Stimulated activated naive CD4-positive, alpha-beta T cell (primary cell): ENCODE data around the gene SV2A.
"Not testable (repeated sequence)": the region's sequence is repeated elsewhere in the genome, so short reads cannot be mapped to it uniquely, and the experiment has no call there.

Experiments
- DNase-seq, 6 experiments: peaks; one replicate each; lab custom pipeline; 2025; lab: John Stamatoyannopoulos, UW

SV2A gene

DNA sequence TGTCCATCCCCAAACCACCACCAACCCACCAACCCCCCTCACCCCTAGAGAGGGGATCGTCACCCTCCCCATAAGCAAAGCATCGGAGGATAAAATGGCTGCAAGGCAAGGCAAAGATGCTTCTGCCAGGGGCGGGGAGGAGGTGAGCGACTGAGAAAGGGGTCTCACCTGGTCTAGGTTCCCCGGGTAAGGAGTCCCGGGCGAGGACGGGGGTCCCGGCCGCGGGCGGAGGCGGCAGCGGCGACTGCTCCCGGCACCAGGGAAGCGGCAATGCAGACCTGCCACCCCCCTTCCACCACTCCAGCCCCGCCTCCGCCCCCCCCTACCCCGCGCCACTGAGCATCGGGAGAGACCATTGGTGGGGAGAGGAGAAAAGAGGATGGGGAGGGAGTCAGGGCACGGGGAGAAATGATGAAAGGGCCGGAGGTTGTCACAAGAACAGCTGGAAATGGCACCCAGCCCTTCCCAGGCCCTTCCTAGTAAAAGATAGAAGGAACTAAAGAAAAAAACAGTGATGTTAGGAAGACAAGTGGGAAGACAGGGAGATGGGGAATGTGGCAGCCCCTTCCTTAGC, at the start of gene SV2A:
SV2A (minus strand) TSS at position 274 of the 574 bp plus-strand sequence. CDS start 4,004 bp downstream, outside the sequence.
- peak; percentile 7 to 54 (median 44) for DNase-seq

- DNase-seq: no peak
Measured at GRCh38 chr1:149967041-149967440, 49.4 kb upstream of the SV2A start.

DNA sequence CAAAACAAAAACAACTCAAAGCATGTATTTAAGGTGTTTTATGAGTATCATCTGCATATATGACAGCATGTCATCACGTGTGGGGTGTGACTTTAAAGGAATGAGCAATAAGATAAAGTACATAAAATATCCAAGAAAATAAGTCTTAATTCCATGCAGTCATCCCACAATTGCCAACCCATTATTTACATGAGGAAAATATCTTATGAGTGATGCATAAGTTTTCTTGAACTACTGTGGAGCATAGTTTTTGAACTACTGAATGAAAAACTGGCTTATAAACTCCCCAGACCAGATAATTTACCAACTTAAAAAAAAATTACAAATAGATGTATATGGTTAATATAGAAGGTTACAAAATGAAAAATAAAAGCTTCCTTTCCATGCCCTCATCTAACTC, 48.8 kb upstream of the SV2A start:
- no peak for DNase-seq

DNA sequence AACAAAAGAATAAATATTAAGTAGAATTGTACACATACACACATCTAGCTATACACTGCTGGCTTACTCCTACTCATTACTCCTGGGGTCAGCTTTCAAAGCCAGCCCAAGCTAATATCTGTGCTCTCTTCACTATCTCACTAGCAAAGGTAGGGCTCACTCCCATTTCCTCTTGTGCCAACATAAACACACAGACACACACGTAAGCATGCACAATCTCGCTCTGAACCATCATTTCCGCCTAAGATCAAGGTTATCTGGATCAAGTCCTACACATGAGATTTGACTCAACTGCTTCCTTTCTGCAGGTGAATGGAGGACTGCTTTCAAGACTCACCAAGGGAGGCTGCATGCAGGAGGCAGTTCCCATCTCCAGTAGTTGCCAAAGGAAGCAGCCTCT, 47.8 kb upstream of the SV2A start:
- peak in 3 of 6 experiments; percentile 2 to 9 (median 6) for DNase-seq

- no peak for DNase-seq
Measured at GRCh38 chr1:149963358-149963757, 45.7 kb upstream of the SV2A start.

- DNase-seq: no peak
Measured at GRCh38 chr1:149962736-149963135, 45.1 kb upstream of the SV2A start.

- DNase-seq: peak in 5 of 6 experiments; percentile 3 to 67 (median 33)
Measured at GRCh38 chr1:149962039-149962647, 44.5 kb upstream of the SV2A start.

GRCh38 chr1:149957548-149957947, 39.9 kb upstream of the SV2A start:
- DNase-seq: not testable (repeated sequence)

DNA sequence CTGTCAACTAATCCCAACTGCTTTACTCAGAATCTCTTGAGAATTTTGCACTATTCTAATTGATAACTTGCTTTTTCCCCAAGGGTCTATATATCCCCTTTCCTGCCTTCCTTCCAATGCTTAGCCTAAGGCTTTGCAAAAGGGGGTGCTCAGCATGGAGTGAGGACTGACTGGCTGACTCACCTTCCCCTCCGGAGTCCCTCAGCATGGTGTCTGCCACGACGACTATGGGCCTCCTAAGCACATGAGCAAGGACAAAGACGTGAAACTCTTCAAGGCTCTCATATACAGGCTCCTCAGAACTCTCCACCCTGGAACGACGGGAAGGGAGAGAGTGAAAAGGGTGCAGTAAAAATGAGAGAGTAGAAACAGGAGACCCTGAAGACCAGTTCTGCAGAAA, 32.3 kb upstream of the SV2A start:
- DNase-seq: no peak

DNA sequence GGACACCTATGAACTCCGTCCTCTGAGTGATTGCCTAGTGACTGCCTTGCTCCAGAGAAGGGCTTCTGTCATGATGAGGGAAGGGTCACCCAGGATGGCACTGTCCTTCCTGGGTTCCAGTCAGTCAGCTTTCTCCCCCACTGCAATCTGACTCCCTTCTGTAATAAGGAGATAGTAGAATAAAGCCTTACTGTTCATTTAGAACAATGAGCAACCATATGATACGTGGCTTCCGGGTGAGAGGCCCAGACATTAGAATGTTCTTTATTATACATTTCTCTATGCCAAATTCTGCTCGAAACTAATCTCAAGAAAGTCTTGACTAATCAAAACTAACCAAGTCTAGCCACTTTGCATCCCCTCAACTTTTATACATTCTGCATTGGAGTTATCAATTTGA, 27.6 kb upstream of the SV2A start:
- no peak for DNase-seq

DNA sequence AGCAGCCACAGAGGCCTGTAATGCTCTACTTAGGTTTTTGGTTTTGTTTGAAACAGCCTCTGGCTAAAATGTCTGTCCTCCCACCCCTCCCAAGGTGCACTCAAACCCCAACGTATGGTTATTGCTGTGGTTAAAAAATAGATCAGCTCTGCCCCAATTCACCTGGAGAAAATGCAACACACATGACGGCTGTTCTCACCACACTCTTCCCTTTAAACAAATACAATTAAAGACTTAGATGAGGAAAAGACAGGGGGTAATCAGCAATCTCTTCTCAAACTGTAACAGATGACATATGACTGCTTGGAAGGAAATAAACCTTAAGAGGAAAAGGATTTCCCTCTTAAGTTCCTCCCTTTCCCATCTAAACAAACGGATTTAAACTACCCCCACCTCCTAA, 25.2 kb upstream of the SV2A start:
- no peak for DNase-seq

DNA sequence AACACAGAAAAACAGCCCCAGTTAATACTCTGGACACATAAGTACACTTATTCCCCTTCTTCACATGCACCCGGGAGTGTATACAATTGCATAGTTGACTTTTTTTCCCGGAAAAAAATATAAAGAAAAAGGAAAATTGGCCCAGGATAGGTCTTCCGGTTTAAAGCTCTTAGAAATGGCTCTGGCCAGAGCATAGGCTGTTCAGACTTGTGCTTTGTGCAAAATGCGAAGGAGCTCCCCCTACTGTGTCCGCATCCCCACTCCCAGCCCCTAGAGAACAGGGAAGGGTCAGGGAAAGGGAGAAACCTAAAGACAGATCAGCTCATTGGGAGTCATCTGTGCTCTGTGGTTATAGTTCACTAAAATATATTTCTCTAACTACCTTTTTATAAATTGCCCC, 24.6 kb upstream of the SV2A start:
- DNase-seq: no peak

DNA sequence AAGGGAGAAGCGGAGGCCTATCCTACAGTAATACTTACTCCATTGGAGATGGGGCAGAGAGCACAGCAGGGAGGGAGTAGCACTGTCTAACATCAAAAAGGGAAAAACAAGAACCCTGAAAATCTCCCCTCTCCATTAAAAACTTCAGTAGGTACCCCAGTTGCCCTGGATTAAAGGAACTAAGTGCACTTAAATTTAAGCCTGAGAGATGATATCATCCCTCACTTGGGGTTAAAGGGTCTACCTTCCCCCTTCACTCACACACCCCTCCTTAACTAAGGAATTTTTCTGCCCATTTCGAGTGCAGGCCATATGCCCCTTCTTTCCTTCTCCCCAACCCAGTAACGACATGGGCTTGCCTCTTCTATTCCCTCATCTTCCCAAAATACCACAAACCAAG, 22.8 kb upstream of the SV2A start:
- no peak for DNase-seq

DNA sequence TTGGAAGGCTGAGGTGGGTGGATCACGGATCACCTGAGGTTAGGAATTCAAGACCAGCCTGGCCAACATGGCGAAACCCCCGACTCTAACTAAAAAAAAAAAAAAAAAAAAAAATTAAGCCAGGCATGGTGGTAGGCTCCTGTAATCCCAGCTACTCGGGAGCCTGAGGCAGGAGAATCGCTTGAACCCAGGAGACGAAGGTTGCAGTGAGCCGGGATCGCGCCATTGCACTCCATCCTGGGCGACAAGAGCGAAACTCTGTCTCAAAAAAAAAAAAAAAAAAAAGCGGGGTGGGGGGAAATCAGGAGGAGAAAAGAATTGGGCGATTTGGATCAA, 21.0 kb upstream of the SV2A start:
- DNase-seq: not testable (repeated sequence)

DNA sequence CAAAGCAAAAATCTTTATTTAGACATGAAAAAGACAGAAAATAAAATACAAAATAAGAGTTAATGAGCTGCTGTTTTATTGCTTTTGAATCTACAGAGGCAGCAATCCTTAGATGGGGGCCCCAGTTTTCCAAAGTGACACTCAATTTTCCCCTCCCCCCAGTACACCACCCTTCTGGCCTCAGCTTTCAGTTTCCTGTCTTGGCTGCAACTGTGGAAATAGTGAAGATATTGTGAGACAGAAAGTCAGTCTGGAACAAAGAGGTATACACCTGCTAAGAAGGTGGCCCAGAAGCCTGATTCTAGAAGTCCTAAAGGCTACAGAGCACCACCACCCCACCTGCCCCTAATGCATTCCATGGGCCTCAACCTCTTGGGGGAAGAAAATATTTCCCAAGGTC, 20.1 kb upstream of the SV2A start:
- DNase-seq: no peak

- no peak for DNase-seq
Measured at GRCh38 chr1:149936992-149937705, 19.5 kb upstream of the SV2A start.

DNA sequence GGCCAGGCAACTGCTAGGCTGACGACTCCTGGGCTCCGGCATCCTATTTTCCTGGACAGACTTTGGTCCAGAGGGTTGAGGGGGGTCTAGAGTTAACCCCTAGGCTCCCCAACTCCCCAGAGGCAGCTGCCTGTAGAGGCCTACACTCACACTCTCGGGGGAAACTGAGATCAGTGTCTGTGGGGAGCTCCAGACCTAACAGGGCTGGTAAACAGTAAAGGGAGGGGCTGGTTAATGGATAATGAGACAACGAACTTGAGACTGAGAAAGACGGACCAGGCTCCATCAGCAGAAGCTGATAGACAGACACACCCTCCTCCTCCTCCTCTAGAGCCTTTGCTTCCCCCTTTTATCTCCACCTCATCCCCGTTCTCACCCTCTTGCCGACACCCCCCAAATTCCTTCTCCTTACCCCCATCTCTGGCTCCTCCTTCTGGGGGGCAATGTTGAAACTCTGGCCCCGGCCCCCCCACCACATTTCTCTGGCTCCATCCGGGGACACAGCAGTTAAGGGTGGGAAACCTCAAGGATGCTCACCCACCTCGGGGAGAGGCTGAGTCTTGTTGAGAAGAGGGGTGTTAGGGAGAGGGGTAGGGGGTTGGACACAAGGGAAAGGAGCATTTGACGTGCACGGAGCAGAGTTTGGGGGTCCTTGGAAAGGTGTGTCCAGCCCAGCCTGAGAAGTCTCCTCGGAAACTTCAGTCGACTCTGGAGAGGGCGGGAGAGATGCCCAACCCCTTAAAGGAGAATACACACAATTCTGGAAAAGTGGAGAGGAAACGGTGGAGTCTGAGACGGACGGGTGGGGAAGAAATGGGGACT, 18.7 kb upstream of the SV2A start, which contains the start of gene MTMR11:
MTMR11 (minus strand) TSS at position 710 of the 822 bp plus-strand sequence; CDS start at position 478, 232 bp downstream.
- DNase-seq: no peak

- no peak for DNase-seq
Measured at GRCh38 chr1:149934356-149934755, 16.7 kb upstream of the SV2A start.

- DNase-seq: no peak
Measured at GRCh38 chr1:149933208-149933607, 15.6 kb upstream of the SV2A start.

DNA sequence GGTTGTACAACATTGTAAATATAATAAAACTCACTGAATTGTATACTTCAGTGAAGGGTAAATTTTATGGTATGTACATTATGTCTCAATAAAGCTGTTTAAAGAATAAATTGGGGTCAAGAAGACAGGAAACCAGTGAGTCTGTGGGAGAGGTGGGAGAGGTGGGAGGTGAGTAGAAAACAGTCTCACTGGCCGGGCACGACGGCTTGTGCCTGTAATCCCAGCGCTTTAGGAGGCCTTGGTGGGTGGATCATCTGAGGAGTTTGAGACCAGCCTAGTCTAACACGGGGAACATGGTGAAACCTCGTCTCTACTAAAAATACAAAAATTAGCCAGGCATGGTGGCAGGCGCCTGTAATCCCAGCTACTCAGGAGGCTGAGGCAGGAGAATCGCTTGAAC, 14.8 kb upstream of the SV2A start:
- no peak for DNase-seq

GRCh38 chr1:149931212-149931790, 13.7 kb upstream of the SV2A start:
- DNase-seq: no peak

GRCh38 chr1:149929856-149930255, 12.2 kb upstream of the SV2A start:
- no peak for DNase-seq
